Breast epithelium (tissue), 3 donors: ENCODE data around the gene CYP2D6.
"Not testable (repeated sequence)": the region's sequence is repeated elsewhere in the genome, so short reads cannot be mapped to it uniquely, and the experiment has no call there.

ENCODE experiments used
- CTCF ChIP-seq, 3 donors: fragments of 450-650 bp; IDR thresholded peaks; one replicate each; pipeline ENCODE4 v1.5.1; 2016 to 2017; ENCODE audit warnings: antibody characterized with exemption in 3 of 3, mild to moderate bottlenecking in 3 of 3, moderate library complexity in 3 of 3
- POLR2A ChIP-seq: fragments of 450-650 bp; IDR thresholded peaks from one replicate; pipeline ENCODE4 v1.6.1; 2016; ENCODE audit warnings: antibody characterized with exemption, mild to moderate bottlenecking, moderate library complexity
- POLR2AphosphoS5 ChIP-seq, 3 donors: sonication (generic); formaldehyde crosslinking; IDR thresholded peaks; one replicate each; pipeline ENCODE4 v1.6.1; 2017; ENCODE audit warnings: antibody characterized with exemption in 3 of 3

GRCh38 chr22:42128007-42128406 lies 2.6 kb downstream of the CYP2D6 start:
- not testable (repeated sequence) for TF ChIP-seq CTCF (IDR thresholded peaks at IDR 0.05); POLR2AphosphoS5 (IDR thresholded peaks at IDR 0.05); POLR2A
